ENCODE results near the gene FRAS1.

Gene FRAS1

GRCh38 chr4:78291277-78291676 is 234.2 kb downstream of the FRAS1 start:
- no peak for TF ChIP-seq CTCF (IDR thresholded peaks at IDR 0.05; ENCODE audit: control extremely low read depth, extremely low read depth, low read depth, missing control alignments)
- ChIA-PET CTCF (interaction anchor here (0.9 kb wide), 1 partner anchor 9 kb away, joined by 3 read pairs; no protein-coding TSS in a partner anchor), POLR2A (no interaction called here)
- DNase-seq (ENCODE audit: extremely low spot score) = no peak

GRCh38 chr4:78292341-78292740 is 235.2 kb downstream of the FRAS1 start:
- ChIA-PET POLR2A (no interaction called here), CTCF (no interaction called here)
- no peak for DNase-seq (ENCODE audit: extremely low spot score)
- TF ChIP-seq CTCF (IDR thresholded peaks at IDR 0.05; ENCODE audit: control extremely low read depth, extremely low read depth, low read depth, missing control alignments) = no peak

GRCh38 chr4:78292856-78293255 is 235.7 kb downstream of the FRAS1 start:
- DNase-seq (ENCODE audit: extremely low spot score) = no peak
- CTCF ChIA-PET = no interaction called here
- POLR2A ChIA-PET = no interaction called here
- no peak for TF ChIP-seq CTCF (IDR thresholded peaks at IDR 0.05; ENCODE audit: control extremely low read depth, extremely low read depth, low read depth, missing control alignments)

GRCh38 chr4:78293348-78293747 is 236.2 kb downstream of the FRAS1 start:
- POLR2A ChIA-PET = no interaction called here
- DNase-seq (ENCODE audit: extremely low spot score) = no peak
- CTCF ChIA-PET = no interaction called here
- TF ChIP-seq CTCF (IDR thresholded peaks at IDR 0.05; ENCODE audit: control extremely low read depth, extremely low read depth, low read depth, missing control alignments) = no peak

GRCh38 chr4:78293821-78294301 is 236.7 kb downstream of the FRAS1 start:
- no peak for TF ChIP-seq CTCF (IDR thresholded peaks at IDR 0.05; ENCODE audit: control extremely low read depth, extremely low read depth, low read depth, missing control alignments)
- no peak for DNase-seq (ENCODE audit: extremely low spot score)
- CTCF ChIA-PET = no interaction called here
- POLR2A ChIA-PET = no interaction called here

- no peak for DNase-seq (ENCODE audit: extremely low spot score)
- ChIA-PET CTCF (interaction anchor here (1.7 kb wide), 1 partner anchor 911 kb away, joined by 4 read pairs; no protein-coding TSS in a partner anchor), POLR2A (no interaction called here)
- no peak for TF ChIP-seq CTCF (IDR thresholded peaks at IDR 0.05; ENCODE audit: control extremely low read depth, extremely low read depth, low read depth, missing control alignments)
These were observed 239.1 kb downstream of the FRAS1 start for GRCh38 chr4:78296261-78296660.
